MCF 10A (cell line): Measurements from ENCODE around the gene HBQ1. TPM values are rescaled to one million over a fixed set of nuclear protein-coding genes. Genes with fewer than 3 reads are reported as not detected.

Source experiments
- BruUV-seq: library from RNA; stranded (reverse); fragments of 400-500 nt; replicated peaks from 2 replicates; lab custom pipeline; 2021; lab: Mats Ljungman, UMichigan
- CTCF ChIA-PET: fragments of 300-600 bp; sonication (Branson Sonifier 250); formaldehyde crosslinking; extraction: SDS; loops from one replicate; lab custom pipeline; 2021; ENCODE audit warnings: antibody characterized with exemption, inconsistent platforms; lab: Yijun Ruan, JAX
- POLR2A ChIA-PET: fragments of 300-600, 350-650 bp; sonication (Branson Sonifier 250); formaldehyde crosslinking; extraction: SDS; loops from one replicate; lab custom pipeline; 2020; ENCODE audit warnings: antibody characterized with exemption, inconsistent platforms; lab: Yijun Ruan, JAX
- DNase-seq: peaks from one replicate; pipeline ENCODE4 v3.0.0-alpha.2; 2018; ENCODE audit not compliant: unreplicated experiment
- H3K27ac Mint-ChIP-seq: one replicate; pipeline ENCODE4 v1.8.0; 2022; ENCODE audit warnings: mild to moderate bottlenecking, low read depth, mixed read lengths; ENCODE audit not compliant: unreplicated experiment
- H3K27me3 Mint-ChIP-seq: one replicate; pipeline ENCODE4 v1.8.0; 2022; ENCODE audit warnings: mixed read lengths; ENCODE audit not compliant: insufficient read depth, unreplicated experiment
- H3K36me3 Mint-ChIP-seq: one replicate; pipeline ENCODE4 v1.8.0; 2022; ENCODE audit warnings: mild to moderate bottlenecking, moderate library complexity, mixed read lengths; ENCODE audit not compliant: insufficient read depth, unreplicated experiment
- H3K4me1 Mint-ChIP-seq: one replicate; pipeline ENCODE4 v1.8.0; 2022; ENCODE audit warnings: mixed read lengths; ENCODE audit not compliant: insufficient read depth, unreplicated experiment
- H3K4me3 Mint-ChIP-seq: one replicate; pipeline ENCODE4 v1.8.0; 2022; ENCODE audit warnings: mild to moderate bottlenecking, moderate library complexity, mixed read lengths; ENCODE audit not compliant: unreplicated experiment
- H3K9me3 Mint-ChIP-seq: one replicate; pipeline ENCODE4 v1.8.0; 2022; ENCODE audit warnings: mixed read lengths; ENCODE audit not compliant: unreplicated experiment
- CTCF ChIP-seq: fragments of 200-600 bp; IDR thresholded peaks from one replicate; pipeline ENCODE4 v1.8.0; 2022; ENCODE audit warnings: antibody characterized with exemption, mild to moderate bottlenecking; ENCODE audit not compliant: unreplicated experiment
- intact Hi-C: fragments of 100-400 bp; cut with micrococcal nuclease; formaldehyde crosslinking; loops from 2 replicates; pipeline ENCODE4 v1.14.1; 2022
- total RNA-seq: library from RNA; stranded (reverse); gene quantifications from 2 replicates; pipeline ENCODE4 v1.2.3, GENCODE V29; 2022

Gene HBQ1
- total RNA-seq, 1 experiment from 2014 or later: not detected

- intact Hi-C loops: no loop called here
- H3K4me1 Mint-ChIP-seq: no peaks in the 10 kb centered on the region
- H3K36me3 Mint-ChIP-seq: no peaks in the 10 kb centered on the region
- no TSS peak for BruUV-seq
- no peak within 1 kb of the TSS for H3K27ac Mint-ChIP-seq
- ChIA-PET CTCF (interaction anchor here (0.6 kb wide), 1 partner anchor 81 kb away, joined by 3 read pairs; no protein-coding TSS in a partner anchor), POLR2A (no interaction called here)
- TF ChIP-seq CTCF: no peak
- H3K27me3 Mint-ChIP-seq: peaks cover 6% of the 10 kb centered on the region
- H3K4me3 Mint-ChIP-seq: no peak within 1 kb of the TSS
- DNase-seq: no peak
- H3K9me3 Mint-ChIP-seq: no peaks in the 10 kb centered on the region
Measured at GRCh38 chr16:165539-166374, 14.5 kb upstream of the HBQ1 start, which contains the start of gene HBM. Gene HBM (plus strand): TSS chr16:165978. CDS start chr16:165998, 20 bp downstream.

GRCh38 chr16:166375-167121, 13.7 kb upstream of the HBQ1 start:
- POLR2A ChIA-PET: no interaction called here
- no peak overlapping the region for H3K27ac Mint-ChIP-seq
- no peak for DNase-seq
- H3K4me1 Mint-ChIP-seq: no peaks in the 10 kb centered on the region
- intact Hi-C loops: no loop called here
- H3K27me3 Mint-ChIP-seq: peaks cover 14% of the 10 kb centered on the region
- TF ChIP-seq CTCF: no peak
- no TSS peak for BruUV-seq
- no peak overlapping the region for H3K4me3 Mint-ChIP-seq
- no peaks in the 10 kb centered on the region for H3K9me3 Mint-ChIP-seq
- CTCF ChIA-PET: interaction anchor here (1.5 kb wide), 1 partner anchor 15 kb away, joined by 5 read pairs; no protein-coding TSS in a partner anchor
- H3K36me3 Mint-ChIP-seq: no peaks in the 10 kb centered on the region

GRCh38 chr16:167122-167690, 13.1 kb upstream of the HBQ1 start:
- Mint-ChIP-seq H3K27me3 (peaks cover 21% of the 10 kb centered on the region), H3K4me3 (no peak overlapping the region), H3K36me3 (no peaks in the 10 kb centered on the region), H3K27ac (no peak overlapping the region), H3K9me3 (no peaks in the 10 kb centered on the region), H3K4me1 (no peaks in the 10 kb centered on the region)
- ChIA-PET POLR2A (no interaction called here), CTCF (interaction anchor here (1.5 kb wide), 1 partner anchor 14 kb away, joined by 5 read pairs; no protein-coding TSS in a partner anchor)
- intact Hi-C loops: no loop called here
- DNase-seq: no peak
- no TSS peak for BruUV-seq
- no peak for TF ChIP-seq CTCF

DNA sequence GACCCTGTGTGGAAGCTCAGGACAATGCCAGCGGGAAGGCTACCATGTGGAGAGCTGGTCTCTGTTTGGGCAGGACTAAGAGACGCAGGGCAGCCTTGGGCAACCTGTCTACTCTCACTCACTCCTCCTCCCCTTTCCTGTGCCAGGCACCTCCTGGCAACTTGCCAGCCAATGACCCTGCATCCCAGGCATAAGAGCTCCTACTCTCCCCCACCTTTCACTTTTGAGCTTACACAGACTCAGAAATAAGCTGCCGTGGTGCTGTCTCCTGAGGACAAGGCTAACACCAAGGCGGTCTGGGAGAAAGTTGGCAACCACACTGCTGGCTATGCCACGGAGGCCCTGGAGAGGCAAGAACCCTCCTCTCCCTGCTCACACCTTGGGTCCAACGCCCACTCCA, 11.8 kb upstream of the HBQ1 start:
- H3K4me3 Mint-ChIP-seq: no peak overlapping the region
- ChIA-PET POLR2A (interaction anchor here (0.6 kb wide), 1 partner anchor 199 kb away, joined by 3 read pairs; no protein-coding TSS in a partner anchor), CTCF (no interaction called here)
- no peaks in the 10 kb centered on the region for H3K36me3 Mint-ChIP-seq
- no peak for TF ChIP-seq CTCF
- intact Hi-C loops: no loop called here
- H3K9me3 Mint-ChIP-seq: no peaks in the 10 kb centered on the region
- DNase-seq: peak; percentile 26
- peaks cover 23% of the 10 kb centered on the region for H3K27me3 Mint-ChIP-seq
- H3K27ac Mint-ChIP-seq: no peak overlapping the region
- BruUV-seq: no TSS peak
- no peaks in the 10 kb centered on the region for H3K4me1 Mint-ChIP-seq
